Stimulated activated CD4-positive, alpha-beta T cell treated with anti-CD3 and anti-CD28 coated beads, Interleukin-4, amount 100 ng/mL, for 1 hour (primary cell): ENCODE results near the gene CBARP.
"Not testable (repeated sequence)": the region's sequence is repeated elsewhere in the genome, so short reads cannot be mapped to it uniquely, and the experiment has no call there.

Experiments
- DNase-seq: peaks from one replicate; pipeline ENCODE4 v3.0.0-alpha.2; 2020

The CBARP gene

GRCh38 chr19:1225440-1226226 lies 12.2 kb downstream of the CBARP start:
- DNase-seq: no peak

- DNase-seq: no peak
Measured at GRCh38 chr19:1224847-1225246, 13.0 kb downstream of the CBARP start.

GRCh38 chr19:1224047-1224825 lies 13.6 kb downstream of the CBARP start:
- no peak for DNase-seq

GRCh38 chr19:1223018-1223855 lies 14.6 kb downstream of the CBARP start:
- no peak for DNase-seq

- DNase-seq: no peak
Measured at GRCh38 chr19:1222394-1222793, 15.4 kb downstream of the CBARP start.

- no peak for DNase-seq
Measured at GRCh38 chr19:1221904-1222255, 15.9 kb downstream of the CBARP start.

- no peak for DNase-seq
Measured at GRCh38 chr19:1220976-1221903, 16.6 kb downstream of the CBARP start.

GRCh38 chr19:1220477-1220930 lies 17.3 kb downstream of the CBARP start:
- DNase-seq: no peak

GRCh38 chr19:1219786-1220476 lies 17.9 kb downstream of the CBARP start:
- DNase-seq: no peak

- DNase-seq: no peak
Measured at GRCh38 chr19:1218751-1219567, 18.8 kb downstream of the CBARP start.

GRCh38 chr19:1217366-1217765 lies 20.4 kb downstream of the CBARP start:
- DNase-seq: no peak

- no peak for DNase-seq
Measured at GRCh38 chr19:1216756-1217155, 21.0 kb downstream of the CBARP start.

GRCh38 chr19:1214862-1215731 lies 22.7 kb downstream of the CBARP start:
- no peak for DNase-seq

- DNase-seq: no peak
Measured at GRCh38 chr19:1214299-1214861, 23.4 kb downstream of the CBARP start.

GRCh38 chr19:1213391-1214286 lies 24.2 kb downstream of the CBARP start:
- DNase-seq: peak; percentile 39

GRCh38 chr19:1211494-1212234 lies 26.1 kb downstream of the CBARP start:
- no peak for DNase-seq

- DNase-seq: no peak
Measured at GRCh38 chr19:1210227-1210538, 27.6 kb downstream of the CBARP start.

- not testable (repeated sequence) for DNase-seq
Measured at GRCh38 chr19:1208830-1209229, 29.0 kb downstream of the CBARP start.
